Glomerular endothelial cell (primary cell): Measurements from ENCODE around the gene DHX16. TPM values are rescaled to one million over a fixed set of nuclear protein-coding genes. Genes with fewer than 3 reads are reported as not detected.
"Not testable (repeated sequence)": the region's sequence is repeated elsewhere in the genome, so short reads cannot be mapped to it uniquely, and the experiment has no call there.

ENCODE experiments used
- DNase-seq: peaks from one replicate; pipeline ENCODE4 v3.0.0-alpha.2; 2011; ENCODE audit warnings: low read depth, low spot score; ENCODE audit errors: extremely low read depth
- total RNA-seq: library from RNA; depleted of rRNA; stranded (reverse); fragments of >200 nt; gene quantifications from 2 replicates; pipeline ENCODE4 v1.2.3, GENCODE V29; 2015

The DHX16 gene
- total RNA-seq: 28.8 and 28.9 TPM in 2 replicates

- peak; percentile 98 for DNase-seq
These were observed at the start of gene DHX16 for GRCh38 chr6:30672445-30673253. Gene DHX16 (minus strand): TSS chr6:30673006. CDS start chr6:30672841, 165 bp downstream.

DNA sequence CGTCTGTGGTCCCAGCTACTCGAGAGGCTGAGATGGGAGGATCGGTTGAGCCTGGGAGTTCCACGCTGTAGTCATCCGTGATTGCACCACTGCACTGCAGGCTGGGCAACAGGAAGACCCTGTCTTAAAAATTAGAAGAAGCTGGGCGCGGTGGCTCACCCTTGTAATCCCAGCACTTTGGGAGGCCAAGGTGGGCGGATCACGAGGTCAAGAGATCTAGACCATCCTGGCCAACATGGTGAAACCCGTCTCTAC lies 49.1 kb upstream of the DHX16 start:
- not testable (repeated sequence) for DNase-seq

- no peak for DNase-seq
These were observed 48.6 kb upstream of the DHX16 start for GRCh38 chr6:30721198-30722024.

- no peak for DNase-seq
These were observed 48.0 kb upstream of the DHX16 start for GRCh38 chr6:30720738-30721197.

GRCh38 chr6:30719791-30720737 lies 47.3 kb upstream of the DHX16 start, which contains the start of gene TUBB:
Gene TUBB (plus strand): TSS chr6:30720352. CDS start chr6:30720507, 155 bp downstream.
- no peak for DNase-seq

DNA sequence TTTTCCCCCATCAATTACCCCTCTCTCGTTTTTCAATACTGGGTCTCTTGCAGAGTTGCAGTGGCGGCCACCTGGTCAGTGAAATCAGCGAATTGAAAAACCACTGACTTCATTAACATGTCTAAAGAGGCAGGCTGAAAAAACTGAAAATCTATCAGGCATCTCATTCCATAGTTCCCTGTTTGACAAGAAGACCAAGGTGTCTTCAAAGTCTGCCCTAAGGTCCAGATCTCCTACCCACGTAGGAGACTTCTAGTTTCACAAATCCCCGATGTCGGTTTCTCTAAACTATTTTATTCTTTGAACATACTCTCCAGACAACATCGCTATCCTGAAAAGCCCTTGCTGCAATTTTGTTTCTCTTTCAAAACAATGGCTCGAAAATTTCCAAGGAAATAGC lies 46.5 kb upstream of the DHX16 start:
- DNase-seq: no peak

GRCh38 chr6:30717845-30718720 lies 45.3 kb upstream of the DHX16 start:
- DNase-seq: not testable (repeated sequence)

- peak; percentile 98 for DNase-seq
These were observed 44.5 kb upstream of the DHX16 start, which contains the start of gene MDC1 for GRCh38 chr6:30717129-30717844. Gene MDC1 (minus strand): TSS chr6:30717281. CDS start chr6:30715175, 2,106 bp downstream.

GRCh38 chr6:30716879-30717128 lies 44.0 kb upstream of the DHX16 start:
- no peak for DNase-seq

DNA sequence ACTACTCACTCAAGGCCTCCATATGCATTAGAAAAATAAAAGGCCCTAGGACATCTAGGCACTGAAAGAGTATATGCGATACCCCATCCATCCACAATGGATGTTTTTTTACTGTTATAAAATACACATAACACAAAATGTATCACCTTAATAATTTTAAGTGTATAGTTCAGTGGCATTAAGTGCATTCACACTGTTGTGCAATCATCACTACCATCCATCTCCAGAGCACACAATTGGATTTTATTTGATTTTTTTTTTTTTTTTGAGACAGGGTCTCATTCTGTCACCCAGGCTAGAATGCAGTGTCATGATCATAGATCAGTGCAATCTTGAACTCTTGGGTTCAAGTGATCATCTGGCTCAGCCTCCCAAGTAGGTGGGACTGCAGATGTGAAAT lies 41.5 kb upstream of the DHX16 start:
- DNase-seq: no peak

GRCh38 chr6:30712441-30712945 lies 39.7 kb upstream of the DHX16 start:
- no peak for DNase-seq

DNA sequence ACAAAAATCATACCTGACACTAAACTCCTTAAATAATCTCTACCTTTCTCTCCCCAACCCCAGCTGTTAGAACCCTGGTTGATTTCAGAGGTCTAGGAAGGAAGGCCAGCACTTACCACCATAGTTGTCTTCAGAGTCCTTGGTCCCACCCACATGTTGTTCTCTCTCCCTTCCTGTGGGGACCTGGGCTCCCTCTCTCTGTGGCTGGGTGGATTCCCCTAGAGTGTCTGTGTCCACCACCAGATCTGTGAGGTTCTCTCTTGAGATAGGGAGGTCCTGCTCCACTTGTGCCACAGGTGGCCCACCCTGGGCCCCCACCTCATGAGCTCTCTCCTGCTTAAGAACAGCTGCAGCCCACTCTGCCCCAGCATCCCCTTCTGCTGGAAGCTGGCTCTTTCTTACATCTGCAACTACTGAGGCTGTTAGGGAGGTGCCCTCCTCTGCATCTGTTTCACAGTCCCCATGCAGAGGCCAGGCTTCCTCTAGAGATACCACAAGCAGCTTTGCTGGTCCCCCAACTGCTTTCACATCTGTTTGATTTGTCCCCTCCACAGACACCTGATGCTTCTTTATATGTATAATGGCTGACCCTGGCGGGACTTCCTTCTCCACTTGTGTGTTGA lies 39.1 kb upstream of the DHX16 start:
- DNase-seq: no peak

DNA sequence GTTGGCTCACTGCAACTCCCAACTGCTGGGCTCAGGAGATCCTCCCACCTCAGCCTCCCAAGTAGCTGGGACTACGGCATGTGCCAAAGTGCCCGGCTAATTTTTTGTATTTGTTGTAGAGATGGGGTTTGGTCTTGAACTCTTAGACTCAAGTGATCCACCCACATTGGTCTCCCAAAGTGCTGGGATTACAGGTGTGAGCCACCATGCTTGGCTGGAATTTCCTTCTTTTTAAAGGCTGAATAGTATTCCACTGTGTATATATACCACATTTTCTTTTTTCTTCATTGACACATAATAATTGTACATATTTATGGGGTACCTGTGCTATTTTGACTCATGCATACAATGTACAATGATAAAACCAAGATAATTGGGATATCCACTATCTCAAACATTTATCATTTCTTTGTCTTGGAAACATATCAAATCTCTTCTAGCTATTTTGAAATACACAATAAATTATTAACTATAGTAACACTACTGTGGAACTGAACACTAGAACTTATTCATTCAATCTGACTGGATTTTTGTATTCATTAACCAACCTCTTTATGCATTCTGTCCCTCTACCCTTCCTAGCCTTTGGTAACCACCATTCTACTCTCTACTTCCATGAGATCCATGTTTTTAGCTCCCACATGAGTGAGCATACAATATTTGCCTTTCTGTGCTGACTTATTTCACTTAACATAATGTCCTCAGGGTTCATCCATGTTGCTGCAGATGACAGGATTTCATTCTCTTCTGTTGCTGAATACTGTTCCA lies 36.5 kb upstream of the DHX16 start:
- no peak for DNase-seq

- DNase-seq: no peak
These were observed 34.6 kb upstream of the DHX16 start for GRCh38 chr6:30707281-30707850.

DNA sequence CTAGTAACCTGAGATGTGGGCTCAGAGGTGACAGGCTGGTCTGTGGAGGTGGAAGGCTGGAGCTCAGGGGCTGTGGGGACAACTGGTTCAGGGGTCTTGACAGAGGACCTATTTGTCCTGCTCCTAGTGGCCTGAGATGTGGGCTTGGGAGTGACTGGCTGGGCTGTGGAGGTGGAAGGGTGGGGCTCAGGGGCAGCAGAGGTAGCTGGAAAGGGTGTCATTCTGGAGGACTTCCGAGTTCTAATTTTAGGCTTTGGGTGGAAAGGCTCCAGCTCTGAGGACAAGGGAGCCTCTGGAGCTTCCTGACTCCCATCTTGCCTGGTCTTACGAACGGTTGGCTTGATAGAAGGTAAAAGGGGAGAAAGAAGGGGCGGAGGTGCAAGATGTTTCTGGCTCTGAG lies 32.8 kb upstream of the DHX16 start:
- DNase-seq: no peak

GRCh38 chr6:30703821-30704220 lies 31.0 kb upstream of the DHX16 start:
- no peak for DNase-seq

GRCh38 chr6:30703011-30703410 lies 30.2 kb upstream of the DHX16 start:
- no peak for DNase-seq

- DNase-seq: no peak
These were observed 27.5 kb upstream of the DHX16 start for GRCh38 chr6:30700340-30700739.
